ENCODE results near the gene RACGAP1. TPM values are rescaled to one million over a fixed set of nuclear protein-coding genes. Genes with fewer than 3 reads are reported as not detected.

Gene RACGAP1
- total RNA-seq, 2 experiments from 2014 or later = 3.0 to 3.3 TPM

DNA sequence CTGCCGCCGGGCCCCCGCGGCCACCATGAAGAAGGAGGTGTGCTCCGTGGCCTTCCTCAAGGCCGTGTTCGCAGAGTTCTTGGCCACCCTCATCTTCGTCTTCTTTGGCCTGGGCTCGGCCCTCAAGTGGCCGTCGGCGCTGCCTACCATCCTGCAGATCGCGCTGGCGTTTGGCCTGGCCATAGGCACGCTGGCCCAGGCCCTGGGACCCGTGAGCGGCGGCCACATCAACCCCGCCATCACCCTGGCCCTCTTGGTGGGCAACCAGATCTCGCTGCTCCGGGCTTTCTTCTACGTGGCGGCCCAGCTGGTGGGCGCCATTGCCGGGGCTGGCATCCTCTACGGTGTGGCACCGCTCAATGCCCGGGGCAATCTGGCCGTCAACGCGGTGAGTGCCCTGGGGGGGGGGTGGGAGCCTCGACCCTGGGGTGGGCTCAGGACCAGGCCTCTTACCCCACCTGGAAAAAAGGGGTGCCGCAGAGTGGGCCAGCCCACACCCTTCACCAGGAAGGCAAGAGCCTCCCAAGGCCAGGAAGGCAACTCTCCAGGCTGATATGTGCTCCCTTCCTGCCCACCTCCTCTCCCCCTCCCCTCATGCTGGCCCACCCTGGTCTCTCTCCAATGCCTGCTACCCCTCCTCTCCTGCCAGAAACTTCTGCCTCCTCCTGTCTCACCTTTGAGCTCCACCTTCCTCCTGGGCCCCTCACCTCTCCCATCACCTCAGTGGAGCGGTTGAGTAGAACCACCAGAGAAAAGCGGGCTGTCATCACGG is 63.1 kb downstream of the RACGAP1 start:
- H3K27ac Mint-ChIP-seq = no peak overlapping the region
- intact Hi-C loops (cut with DNase I, micrococcal nuclease) = no loop called here
- DNase-seq (no peak), ATAC-seq (ENCODE audit: poor library complexity) (no peak)
- Histone ChIP-seq H3K27ac (ENCODE audit: low read depth in 1 of 2, low read length in 2 of 2) (no peak overlapping the region), H3K36me3 (ENCODE audit: insufficient read depth, low read length) (no peaks in the 10 kb centered on the region), H3K4me3 (ENCODE audit: low read length) (no peak overlapping the region), H3K27me3 (ENCODE audit: control insufficient read depth in 1 of 2, insufficient read depth in 2 of 2, low read length in 2 of 2) (peaks cover 46 to 64% of the 10 kb centered on the region in 2 experiments), H3K9me3 (ENCODE audit: control insufficient read depth in 1 of 2, insufficient read depth in 1 of 2, low read length in 2 of 2) (peaks cover 0 to 4% of the 10 kb centered on the region in 2 experiments), H3K4me1 (ENCODE audit: insufficient read depth, low read length) (peaks cover 11% of the 10 kb centered on the region)
- H3K4me1 Mint-ChIP-seq (ENCODE audit: low read depth) = peaks cover 12% of the 10 kb centered on the region
- H3K9me3 Mint-ChIP-seq = no peaks in the 10 kb centered on the region
- H3K4me3 Mint-ChIP-seq = no peak overlapping the region
- TF ChIP-seq, protein P1, sequence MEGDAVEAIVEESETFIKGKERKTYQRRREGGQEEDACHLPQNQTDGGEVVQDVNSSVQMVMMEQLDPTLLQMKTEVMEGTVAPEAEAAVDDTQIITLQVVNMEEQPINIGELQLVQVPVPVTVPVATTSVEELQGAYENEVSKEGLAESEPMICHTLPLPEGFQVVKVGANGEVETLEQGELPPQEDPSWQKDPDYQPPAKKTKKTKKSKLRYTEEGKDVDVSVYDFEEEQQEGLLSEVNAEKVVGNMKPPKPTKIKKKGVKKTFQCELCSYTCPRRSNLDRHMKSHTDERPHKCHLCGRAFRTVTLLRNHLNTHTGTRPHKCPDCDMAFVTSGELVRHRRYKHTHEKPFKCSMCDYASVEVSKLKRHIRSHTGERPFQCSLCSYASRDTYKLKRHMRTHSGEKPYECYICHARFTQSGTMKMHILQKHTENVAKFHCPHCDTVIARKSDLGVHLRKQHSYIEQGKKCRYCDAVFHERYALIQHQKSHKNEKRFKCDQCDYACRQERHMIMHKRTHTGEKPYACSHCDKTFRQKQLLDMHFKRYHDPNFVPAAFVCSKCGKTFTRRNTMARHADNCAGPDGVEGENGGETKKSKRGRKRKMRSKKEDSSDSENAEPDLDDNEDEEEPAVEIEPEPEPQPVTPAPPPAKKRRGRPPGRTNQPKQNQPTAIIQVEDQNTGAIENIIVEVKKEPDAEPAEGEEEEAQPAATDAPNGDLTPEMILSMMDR (IDR thresholded peaks at IDR 0.05) = no peak
- POLR2A ChIA-PET = no interaction called here
- no peaks in the 10 kb centered on the region for H3K36me3 Mint-ChIP-seq (ENCODE audit: low read depth)
- CTCF ChIA-PET = no interaction called here
- peaks cover 85% of the 10 kb centered on the region for H3K27me3 Mint-ChIP-seq

DNA sequence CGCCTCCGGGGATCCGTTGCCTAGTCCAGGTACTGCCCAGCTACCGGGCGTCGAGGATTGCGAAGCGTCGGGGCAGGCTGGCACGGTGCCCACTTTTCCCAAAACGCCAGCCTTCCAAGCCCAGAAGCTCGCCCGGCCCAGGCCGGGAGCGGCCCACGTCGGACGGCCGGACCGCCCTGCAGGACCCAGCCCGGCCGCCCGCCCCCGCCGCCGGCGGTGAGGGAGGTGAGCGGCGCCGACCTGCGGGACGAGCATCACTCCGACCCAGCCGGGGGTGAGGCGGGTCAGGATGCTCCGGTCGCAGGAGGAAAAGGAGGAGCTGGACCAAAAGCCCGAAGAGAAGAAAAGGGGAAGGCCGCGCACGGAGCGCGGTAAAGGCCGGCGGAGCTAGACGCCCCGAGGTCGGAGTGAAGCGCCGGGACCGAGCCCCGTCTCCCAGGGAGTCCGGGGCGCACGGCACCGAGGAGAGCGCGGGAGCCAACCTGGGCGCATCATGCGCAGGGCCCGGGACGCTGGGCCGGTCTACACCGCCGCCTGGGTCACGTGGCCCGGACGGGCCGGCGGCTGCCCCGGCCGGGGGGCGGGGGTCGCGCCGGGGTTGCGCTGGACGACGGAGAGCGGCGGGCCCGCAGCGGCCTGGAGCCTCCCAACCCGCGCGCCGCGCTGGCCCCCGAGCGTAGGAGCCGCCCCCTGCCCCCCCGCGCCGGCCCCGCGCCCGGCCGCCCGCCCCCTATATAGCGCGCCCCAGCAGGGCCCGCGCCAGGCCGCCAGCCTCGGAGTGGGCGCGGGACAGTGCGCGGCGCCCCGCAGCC is 64.0 kb downstream of the RACGAP1 start, which contains the start of gene AQP5:
Gene AQP5, plus strand, starts transcription at position 762 of the 812 bp plus-strand sequence. CDS start 146 bp downstream, outside the sequence.
- ChIA-PET POLR2A (no interaction called here), CTCF (no interaction called here)
- Mint-ChIP-seq H3K27me3 (peaks cover 85% of the 10 kb centered on the region), H3K27ac (no peak within 1 kb of the TSS), H3K36me3 (ENCODE audit: low read depth) (no peaks in the 10 kb centered on the region), H3K9me3 (no peaks in the 10 kb centered on the region), H3K4me3 (peak within 1 kb of the TSS; percentile 39), H3K4me1 (ENCODE audit: low read depth) (peaks cover 8% of the 10 kb centered on the region)
- Histone ChIP-seq H3K36me3 (ENCODE audit: insufficient read depth, low read length) (no peaks in the 10 kb centered on the region), H3K27ac (ENCODE audit: low read depth in 1 of 2, low read length in 2 of 2) (no peak within 1 kb of the TSS), H3K27me3 (ENCODE audit: control insufficient read depth in 1 of 2, insufficient read depth in 2 of 2, low read length in 2 of 2) (peaks cover 45 to 73% of the 10 kb centered on the region in 2 experiments), H3K9me3 (ENCODE audit: control insufficient read depth in 1 of 2, insufficient read depth in 1 of 2, low read length in 2 of 2) (peaks cover 0 to 4% of the 10 kb centered on the region in 2 experiments), H3K4me3 (ENCODE audit: low read length) (no peak within 1 kb of the TSS), H3K4me1 (ENCODE audit: insufficient read depth, low read length) (peaks cover 5% of the 10 kb centered on the region)
- ATAC-seq (ENCODE audit: poor library complexity) (no peak), DNase-seq (no peak)
- intact Hi-C loops (cut with DNase I, micrococcal nuclease) = no loop called here
- TF ChIP-seq, protein P1 (IDR thresholded peaks at IDR 0.05) = no peak

- POLR2A ChIA-PET = no interaction called here
- peaks cover 86% of the 10 kb centered on the region for H3K27me3 Mint-ChIP-seq
- Histone ChIP-seq H3K4me1 (ENCODE audit: insufficient read depth, low read length) (peaks cover 5% of the 10 kb centered on the region), H3K27me3 (ENCODE audit: control insufficient read depth in 1 of 2, insufficient read depth in 2 of 2, low read length in 2 of 2) (peaks cover 47 to 80% of the 10 kb centered on the region in 2 experiments), H3K4me3 (ENCODE audit: low read length) (no peak overlapping the region), H3K27ac (ENCODE audit: low read depth in 1 of 2, low read length in 2 of 2) (no peak overlapping the region), H3K36me3 (ENCODE audit: insufficient read depth, low read length) (no peaks in the 10 kb centered on the region), H3K9me3 (ENCODE audit: control insufficient read depth in 1 of 2, insufficient read depth in 1 of 2, low read length in 2 of 2) (peaks cover 0 to 5% of the 10 kb centered on the region in 2 experiments)
- CTCF ChIA-PET = no interaction called here
- no peak overlapping the region for H3K27ac Mint-ChIP-seq
- H3K4me1 Mint-ChIP-seq (ENCODE audit: low read depth) = peaks cover 8% of the 10 kb centered on the region
- peak overlapping the region; percentile 39 for H3K4me3 Mint-ChIP-seq
- intact Hi-C loops (cut with DNase I, micrococcal nuclease) = no loop called here
- DNase-seq = no peak
- H3K36me3 Mint-ChIP-seq (ENCODE audit: low read depth) = no peaks in the 10 kb centered on the region
- no peaks in the 10 kb centered on the region for H3K9me3 Mint-ChIP-seq
- TF ChIP-seq, protein P1 (IDR thresholded peaks at IDR 0.05) = no peak
- no peak for ATAC-seq (ENCODE audit: poor library complexity)
These were observed 64.7 kb downstream of the RACGAP1 start for GRCh38 chr12:49960474-49961110.

All from CD4-positive, alpha-beta T cell (primary cell).